GM12892 (cell line): Measurements from ENCODE around the gene SERINC3.

Source experiments
- DNase-seq: peaks from one replicate; pipeline ENCODE4 v3.0.0; 2011; ENCODE audit not compliant: insufficient read length
- FAIRE-seq: peaks from 2 replicates; lab custom pipeline; 2011; peaks lifted over from hg19 to GRCh38; lab: Jason Lieb, UNC
- POLR2A ChIP-seq: IDR thresholded peaks from 2 replicates; pipeline ENCODE4 v1.6.1; 2011; ENCODE audit warnings: low read depth, low read length, control low read depth
- POLR2AphosphoS5 ChIP-seq: IDR thresholded peaks from 2 replicates; pipeline ENCODE4 v1.6.1; 2011; ENCODE audit warnings: low read depth, low read length, control low read depth
- TAF1 ChIP-seq: IDR thresholded peaks from 2 replicates; pipeline ENCODE4 v1.6.1; 2011; ENCODE audit warnings: low read depth, mild to moderate bottlenecking, control low read depth, low read length, borderline replicate concordance

Gene SERINC3

GRCh38 chr20:44549123-44549522 is 27.3 kb upstream of the SERINC3 start:
- FAIRE-seq (no peak), DNase-seq (no peak)
- TF ChIP-seq POLR2AphosphoS5 (no peak), TAF1 (no peak), POLR2A (no peak)

- no peak for TF ChIP-seq TAF1
- no peak for TF ChIP-seq POLR2AphosphoS5
- TF ChIP-seq POLR2A, result no peak
- FAIRE-seq, result no peak
Observed at GRCh38 chr20:44547419-44547818, 25.5 kb upstream of the SERINC3 start.

GRCh38 chr20:44544263-44544662 is 22.4 kb upstream of the SERINC3 start:
- FAIRE-seq, result no peak
- TF ChIP-seq POLR2A (no peak), TAF1 (no peak), POLR2AphosphoS5 (no peak)

More at GRCh38 chr20:44547419-44547818, 25.5 kb upstream of the SERINC3 start:
- no peak for DNase-seq

GRCh38 chr20:44543358-44543757 is 21.5 kb upstream of the SERINC3 start:
- DNase-seq (no peak), FAIRE-seq (no peak)
- TF ChIP-seq POLR2A (no peak), TAF1 (no peak), POLR2AphosphoS5 (no peak)

More at GRCh38 chr20:44544263-44544662, 22.4 kb upstream of the SERINC3 start:
- no peak for DNase-seq

- FAIRE-seq (no peak), DNase-seq (no peak)
- TF ChIP-seq POLR2AphosphoS5, result no peak
- TF ChIP-seq POLR2A, result no peak
- TF ChIP-seq TAF1, result no peak
Observed at GRCh38 chr20:44542890-44543289, 21.0 kb upstream of the SERINC3 start.

GRCh38 chr20:44541992-44542391 is 20.1 kb upstream of the SERINC3 start:
- TF ChIP-seq TAF1, result no peak
- no peak for TF ChIP-seq POLR2AphosphoS5
- TF ChIP-seq POLR2A, result no peak
- FAIRE-seq, result no peak

GRCh38 chr20:44540834-44541233 is 19.0 kb upstream of the SERINC3 start:
- no peak for TF ChIP-seq POLR2AphosphoS5
- no peak for TF ChIP-seq TAF1
- no peak for TF ChIP-seq POLR2A
- no peak for DNase-seq
- FAIRE-seq, result no peak

More at GRCh38 chr20:44541992-44542391, 20.1 kb upstream of the SERINC3 start:
- DNase-seq, result no peak

GRCh38 chr20:44537993-44538392 is 16.1 kb upstream of the SERINC3 start:
- TF ChIP-seq POLR2AphosphoS5 (no peak), TAF1 (no peak), POLR2A (no peak)
- no peak for DNase-seq
- FAIRE-seq, result no peak

- TF ChIP-seq TAF1 (no peak), POLR2A (no peak), POLR2AphosphoS5 (no peak)
- no peak for DNase-seq
- FAIRE-seq, result no peak
Observed at GRCh38 chr20:44536175-44536574, 14.3 kb upstream of the SERINC3 start.

- DNase-seq (no peak), FAIRE-seq (no peak)
- no peak for TF ChIP-seq POLR2AphosphoS5
- TF ChIP-seq POLR2A, result no peak
- no peak for TF ChIP-seq TAF1
Observed at GRCh38 chr20:44533928-44534327, 12.1 kb upstream of the SERINC3 start.

GRCh38 chr20:44532981-44533331 is 11.1 kb upstream of the SERINC3 start:
- FAIRE-seq, result no peak
- no peak for DNase-seq
- TF ChIP-seq POLR2AphosphoS5 (no peak), TAF1 (no peak), POLR2A (no peak)

GRCh38 chr20:44532259-44532980 is 10.6 kb upstream of the SERINC3 start:
- DNase-seq, result no peak
- no peak for FAIRE-seq
- TF ChIP-seq POLR2AphosphoS5 (no peak), POLR2A (no peak), TAF1 (no peak)

- no peak for FAIRE-seq
Observed at GRCh38 chr20:44528309-44528708, 6.4 kb upstream of the SERINC3 start.

More at GRCh38 chr20:44528309-44528708, 6.4 kb upstream of the SERINC3 start:
- TF ChIP-seq TAF1, result no peak
- TF ChIP-seq POLR2A, result no peak
- no peak for TF ChIP-seq POLR2AphosphoS5
- DNase-seq, result no peak
